ENCODE measurements around the gene DYRK1B.

The DYRK1B gene

GRCh38 chr19:39878398-39878797, 44.4 kb upstream of the DYRK1B start (continued):
- TF ChIP-seq ZNF214 (tag by site-specific recombination; IDR thresholded peaks at IDR 0.05; ENCODE audit: borderline replicate concordance) (no peak), INSM2 (tag by site-specific recombination; IDR thresholded peaks at IDR 0.05) (no peak), ZNF155 (tag by site-specific recombination; IDR thresholded peaks at IDR 0.05) (no peak), SCRT1 (tag by site-specific recombination; IDR thresholded peaks at IDR 0.05; ENCODE audit: borderline replicate concordance) (no peak), ZBTB8A (tag by site-specific recombination; IDR thresholded peaks at IDR 0.05) (no peak), ZSCAN5A (tag by site-specific recombination; IDR thresholded peaks at IDR 0.05) (no peak), ZNF843 (tag by site-specific recombination; IDR thresholded peaks at IDR 0.05) (no peak), TRIM28 (IDR thresholded peaks at IDR 0.05; ENCODE audit: borderline replicate concordance, low read length) (no peak), SCRT2 (tag by site-specific recombination; IDR thresholded peaks at IDR 0.05) (no peak), KLF7 (tag by site-specific recombination; IDR thresholded peaks at IDR 0.05; ENCODE audit: borderline replicate concordance) (no peak), ZNF639 (tag by site-specific recombination; IDR thresholded peaks at IDR 0.05) (no peak), ZNF571 (tag by site-specific recombination; IDR thresholded peaks at IDR 0.05) (0 out of 2 replicates have a peak, but pooled peaks have one; percentile 50), ZNF423 (tag by site-specific recombination; IDR thresholded peaks at IDR 0.05) (no peak), ZNF404 (tag by site-specific recombination; IDR thresholded peaks at IDR 0.05) (no peak), ZBTB17 (tag by site-specific recombination; IDR thresholded peaks at IDR 0.05) (peak; percentile 96), PRDM2 (tag by site-specific recombination; IDR thresholded peaks at IDR 0.05; ENCODE audit: borderline replicate concordance) (no peak), ZNF391 (tag by site-specific recombination; IDR thresholded peaks at IDR 0.05; ENCODE audit: borderline replicate concordance, low read depth) (no peak), ZNF621 (tag by site-specific recombination; IDR thresholded peaks at IDR 0.05) (no peak; the same call in 1 of the 2 replicates), ZNF112 (tag by site-specific recombination; IDR thresholded peaks at IDR 0.05) (no peak; the same call in 1 of the 2 replicates), ZNF768 (tag by site-specific recombination; IDR thresholded peaks at IDR 0.05) (no peak), ZNF449 (tag by site-specific recombination; IDR thresholded peaks at IDR 0.05) (no peak), ZNF473 (tag by site-specific recombination; IDR thresholded peaks at IDR 0.05) (0 out of 2 replicates have a peak, but pooled peaks have one; percentile 77), ZNF626 (tag by site-specific recombination; IDR thresholded peaks at IDR 0.05) (no peak), ZNF148 (tag by site-specific recombination; IDR thresholded peaks at IDR 0.05; ENCODE audit: borderline replicate concordance) (peak; percentile 60; the same call in 1 of the 2 replicates), ZNF248 (tag by site-specific recombination; IDR thresholded peaks at IDR 0.05) (no peak), SP3 (tag by site-specific recombination; IDR thresholded peaks at IDR 0.05) (no peak)
